Measurements from ENCODE around the gene SEC24B.
A peak's percentile ranks its signal among the peaks of the same experiment; 100 is the strongest.

Gene SEC24B

GRCh38 chr4:109408711-109409110, 24.9 kb upstream of the SEC24B start:
- no peaks in the 10 kb centered on the region for H3K4me1 ChIP-seq
- no peaks in the 10 kb centered on the region for H4K20me1 ChIP-seq
- no peak overlapping the region for H3K27ac ChIP-seq
- H3K4me3 ChIP-seq = no peak overlapping the region
- no peaks in the 10 kb centered on the region for H3K27me3 ChIP-seq
- H3K9me3 ChIP-seq = no peaks in the 10 kb centered on the region
- no peaks in the 10 kb centered on the region for H3K36me3 ChIP-seq
- no peak for TF ChIP-seq Cebpa-rat (IDR thresholded peaks at IDR 0.05)
- no peak overlapping the region for H3K4me2 ChIP-seq
- no peak overlapping the region for H3K9ac ChIP-seq

DNA sequence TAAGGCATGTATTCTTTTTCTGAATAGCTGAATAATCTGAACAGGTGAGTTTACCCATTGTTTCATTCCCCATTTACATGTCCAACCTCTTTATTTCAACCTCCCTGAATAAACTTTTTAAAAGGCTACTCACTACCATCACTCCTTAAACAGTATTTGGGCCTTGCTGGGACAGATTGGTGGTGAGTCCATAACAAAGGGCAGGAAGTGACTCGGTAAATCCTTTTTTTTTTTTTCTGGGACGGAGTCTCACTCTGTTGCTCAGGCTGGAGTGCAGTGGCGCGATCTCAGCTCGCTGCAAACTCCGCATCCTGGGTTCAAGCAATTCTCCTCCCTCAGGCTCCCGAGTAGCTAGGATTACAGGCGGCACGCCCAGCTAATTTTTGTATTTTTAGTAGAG, 23.4 kb upstream of the SEC24B start:
- no peaks in the 10 kb centered on the region for H4K20me1 ChIP-seq
- TF ChIP-seq Cebpa-rat (IDR thresholded peaks at IDR 0.05) = no peak
- H3K9me3 ChIP-seq = no peaks in the 10 kb centered on the region
- H3K4me1 ChIP-seq = no peaks in the 10 kb centered on the region
- H3K4me3 ChIP-seq = no peak overlapping the region
- H3K9ac ChIP-seq = no peak overlapping the region
- no peaks in the 10 kb centered on the region for H3K36me3 ChIP-seq
- H3K27me3 ChIP-seq = no peaks in the 10 kb centered on the region
- no peak overlapping the region for H3K27ac ChIP-seq
- H3K4me2 ChIP-seq = no peak overlapping the region

DNA sequence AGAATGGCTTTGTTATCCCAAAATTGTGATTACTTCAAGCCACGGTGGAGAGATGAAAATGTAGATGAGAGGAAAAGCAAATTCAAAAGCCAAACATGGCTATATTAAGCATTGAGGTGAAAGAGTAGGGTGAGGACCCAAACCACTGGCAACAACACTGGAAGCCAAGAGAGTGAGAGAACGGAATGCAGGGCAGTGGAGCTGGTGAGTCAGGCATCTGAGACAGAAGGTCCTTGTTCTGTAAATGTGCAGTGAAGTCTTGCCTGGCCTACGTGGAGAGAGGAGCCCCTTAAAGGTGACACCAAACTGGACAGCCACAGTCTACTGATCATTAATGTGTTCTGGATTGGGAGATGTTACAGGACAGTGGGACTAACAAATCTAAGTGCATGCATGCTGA, 22.8 kb upstream of the SEC24B start:
- Histone ChIP-seq H3K4me1 (no peaks in the 10 kb centered on the region), H3K27ac (no peak overlapping the region), H4K20me1 (no peaks in the 10 kb centered on the region), H3K27me3 (no peaks in the 10 kb centered on the region), H3K4me3 (no peak overlapping the region), H3K9me3 (no peaks in the 10 kb centered on the region), H3K36me3 (no peaks in the 10 kb centered on the region), H3K9ac (no peak overlapping the region), H3K4me2 (no peak overlapping the region)
- TF ChIP-seq Cebpa-rat (IDR thresholded peaks at IDR 0.05) = no peak

DNA sequence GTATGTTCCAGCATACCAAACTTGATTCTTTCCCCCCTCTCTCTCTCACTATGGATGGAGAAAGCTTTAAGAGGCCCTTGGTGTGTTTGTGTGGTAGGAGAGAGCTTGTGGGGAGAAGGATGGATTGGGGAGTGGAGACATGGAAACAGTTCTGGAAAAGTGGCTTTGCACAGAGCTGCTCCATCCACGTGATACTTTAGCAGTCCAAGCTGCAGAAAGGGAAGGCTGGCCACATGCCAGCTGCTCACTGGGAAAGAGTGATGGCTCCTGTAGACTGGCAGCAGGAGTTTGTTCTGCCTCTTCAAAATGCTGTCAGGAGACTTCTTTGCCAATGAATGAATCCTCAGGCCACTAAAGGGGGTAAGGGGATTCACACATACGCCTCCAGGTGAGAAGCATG, 21.7 kb upstream of the SEC24B start:
- Histone ChIP-seq H3K4me3 (no peak overlapping the region), H3K27ac (no peak overlapping the region), H3K9me3 (no peaks in the 10 kb centered on the region), H3K27me3 (no peaks in the 10 kb centered on the region), H4K20me1 (no peaks in the 10 kb centered on the region), H3K4me1 (no peaks in the 10 kb centered on the region), H3K9ac (no peak overlapping the region), H3K4me2 (no peak overlapping the region), H3K36me3 (no peaks in the 10 kb centered on the region)
- TF ChIP-seq Cebpa-rat (IDR thresholded peaks at IDR 0.05) = no peak

DNA sequence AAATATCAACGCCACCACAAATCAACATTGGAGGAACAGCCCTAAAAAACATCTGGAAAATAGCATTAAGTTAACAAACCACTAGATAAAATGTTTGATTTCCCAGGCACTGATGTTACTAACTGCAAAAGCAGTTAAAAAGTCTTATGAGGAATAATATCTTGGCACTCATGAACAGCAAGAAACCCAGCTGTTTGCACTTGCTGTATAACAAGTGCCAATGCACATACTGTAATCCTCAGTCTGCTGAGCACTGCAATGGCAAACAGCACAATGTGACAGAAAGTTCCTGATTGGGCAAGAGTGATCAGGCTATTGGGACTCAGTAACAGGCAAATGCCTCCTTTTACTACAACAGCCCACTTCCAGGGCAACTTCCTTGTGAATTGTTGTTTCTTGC, 20.8 kb upstream of the SEC24B start:
- Histone ChIP-seq H3K4me1 (no peaks in the 10 kb centered on the region), H4K20me1 (no peaks in the 10 kb centered on the region), H3K36me3 (no peaks in the 10 kb centered on the region), H3K9ac (no peak overlapping the region), H3K27me3 (no peaks in the 10 kb centered on the region), H3K4me2 (no peak overlapping the region), H3K27ac (no peak overlapping the region), H3K9me3 (no peaks in the 10 kb centered on the region), H3K4me3 (no peak overlapping the region)
- no peak for TF ChIP-seq Cebpa-rat (IDR thresholded peaks at IDR 0.05)

GRCh38 chr4:109414938-109415337, 18.7 kb upstream of the SEC24B start:
- Histone ChIP-seq H3K4me3 (no peak overlapping the region), H3K9ac (no peak overlapping the region)
- no peak for TF ChIP-seq Cebpa-rat (IDR thresholded peaks at IDR 0.05)

GRCh38 chr4:109418588-109418987, 15.0 kb upstream of the SEC24B start:
- H4K20me1 ChIP-seq = no peaks in the 10 kb centered on the region
- no peak overlapping the region for H3K4me2 ChIP-seq
- H3K9ac ChIP-seq = no peak overlapping the region
- H3K4me1 ChIP-seq = no peaks in the 10 kb centered on the region
- no peak overlapping the region for H3K27ac ChIP-seq
- H3K4me3 ChIP-seq = no peak overlapping the region
- H3K36me3 ChIP-seq = no peaks in the 10 kb centered on the region
- no peaks in the 10 kb centered on the region for H3K27me3 ChIP-seq
- no peaks in the 10 kb centered on the region for H3K9me3 ChIP-seq
- TF ChIP-seq Cebpa-rat (IDR thresholded peaks at IDR 0.05) = no peak

More at GRCh38 chr4:109414938-109415337, 18.7 kb upstream of the SEC24B start:
- H3K27ac ChIP-seq = no peak overlapping the region
- H4K20me1 ChIP-seq = no peaks in the 10 kb centered on the region
- H3K4me2 ChIP-seq = no peak overlapping the region
- H3K4me1 ChIP-seq = no peaks in the 10 kb centered on the region
- H3K9me3 ChIP-seq = no peaks in the 10 kb centered on the region
- no peaks in the 10 kb centered on the region for H3K36me3 ChIP-seq
- H3K27me3 ChIP-seq = no peaks in the 10 kb centered on the region

DNA sequence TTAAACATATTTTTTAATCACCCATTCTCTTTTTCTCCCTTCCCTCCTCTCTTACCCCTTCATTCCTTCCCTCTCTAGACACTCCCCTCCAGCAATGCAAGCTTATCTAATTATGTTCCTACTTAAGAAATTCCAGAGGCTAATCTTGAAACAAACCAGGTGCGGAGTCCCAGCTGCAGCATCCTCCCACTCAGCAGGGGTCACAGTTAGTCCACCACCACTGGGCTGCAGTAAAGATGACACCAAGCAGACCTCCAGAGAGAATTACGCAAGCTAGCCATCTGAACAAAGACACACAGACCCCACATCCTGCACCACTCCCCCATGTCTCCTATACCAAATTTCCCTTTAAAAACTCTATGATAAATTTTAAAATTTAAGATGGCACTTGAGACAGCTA, 13.9 kb upstream of the SEC24B start:
- no peaks in the 10 kb centered on the region for H3K27me3 ChIP-seq
- H3K36me3 ChIP-seq = no peaks in the 10 kb centered on the region
- no peaks in the 10 kb centered on the region for H4K20me1 ChIP-seq
- no peak for TF ChIP-seq Cebpa-rat (IDR thresholded peaks at IDR 0.05)
- H3K4me3 ChIP-seq = no peak overlapping the region
- no peak overlapping the region for H3K4me2 ChIP-seq
- H3K4me1 ChIP-seq = peaks cover 8% of the 10 kb centered on the region
- no peaks in the 10 kb centered on the region for H3K9me3 ChIP-seq
- H3K27ac ChIP-seq = no peak overlapping the region
- H3K9ac ChIP-seq = no peak overlapping the region

- Histone ChIP-seq H3K27ac (no peak overlapping the region), H4K20me1 (no peaks in the 10 kb centered on the region), H3K4me1 (peaks cover 12% of the 10 kb centered on the region), H3K27me3 (no peaks in the 10 kb centered on the region), H3K4me2 (peak overlapping the region; percentile 36), H3K4me3 (no peak overlapping the region), H3K9me3 (no peaks in the 10 kb centered on the region), H3K36me3 (no peaks in the 10 kb centered on the region), H3K9ac (no peak overlapping the region)
- TF ChIP-seq Cebpa-rat (IDR thresholded peaks at IDR 0.05) = no peak
Observed at GRCh38 chr4:109424093-109424841, 9.3 kb upstream of the SEC24B start.

DNA sequence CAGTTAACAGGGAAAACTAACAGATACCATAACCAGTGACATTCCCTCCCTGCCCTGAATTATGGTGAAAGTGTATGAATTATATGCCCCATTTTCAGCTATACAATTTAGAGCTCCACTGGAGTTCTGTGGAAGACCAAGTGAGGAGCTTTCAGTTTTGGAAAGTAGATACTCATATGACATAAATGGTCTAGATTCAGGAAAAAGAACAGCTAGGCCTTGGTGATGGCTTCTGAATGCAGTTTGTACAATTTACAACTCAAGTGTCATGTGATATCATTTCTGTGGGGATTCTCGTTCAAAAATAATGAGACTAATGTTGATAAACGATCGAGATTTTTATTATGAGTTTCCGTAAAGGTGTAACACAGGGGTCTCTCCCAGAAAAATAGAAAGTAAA, 8.2 kb upstream of the SEC24B start:
- no peak for TF ChIP-seq Cebpa-rat (IDR thresholded peaks at IDR 0.05)

DNA sequence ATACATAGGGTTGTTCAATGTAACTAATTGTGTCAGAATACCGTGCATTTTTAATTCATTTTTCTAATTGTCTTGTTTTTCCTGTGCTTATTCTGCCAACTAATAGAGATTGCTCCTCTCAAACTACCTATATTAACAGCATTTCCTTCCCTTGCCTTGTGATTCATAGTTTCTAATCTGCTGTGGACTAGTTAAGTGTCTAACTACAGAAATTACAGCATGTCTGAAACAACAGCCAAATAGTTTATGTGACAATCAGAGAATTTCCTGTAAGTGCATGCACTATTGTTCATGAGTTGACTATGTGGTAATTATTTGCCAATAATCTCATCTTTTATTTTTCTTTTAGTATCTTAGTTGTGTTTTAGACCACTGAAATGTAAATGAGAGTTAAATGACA, 4.1 kb upstream of the SEC24B start:
- Histone ChIP-seq H3K36me3 (peaks cover 9% of the 10 kb centered on the region; the same call in 1 of the 2 replicates), H3K9me3 (no peaks in the 10 kb centered on the region), H3K27ac (no peak overlapping the region), H3K9ac (no peak overlapping the region), H3K4me3 (no peak overlapping the region), H4K20me1 (peaks cover 5% of the 10 kb centered on the region), H3K27me3 (no peaks in the 10 kb centered on the region), H3K4me1 (peaks cover 18% of the 10 kb centered on the region), H3K4me2 (no peak overlapping the region)
- TF ChIP-seq Cebpa-rat (IDR thresholded peaks at IDR 0.05) = no peak

More for the DNA sequence above, 8.2 kb upstream of the SEC24B start:
- no peaks in the 10 kb centered on the region for H4K20me1 ChIP-seq
- no peaks in the 10 kb centered on the region for H3K9me3 ChIP-seq
- peaks cover 12% of the 10 kb centered on the region for H3K4me1 ChIP-seq
- no peak overlapping the region for H3K4me2 ChIP-seq
- peaks cover 3% of the 10 kb centered on the region; the same call in 1 of the 2 replicates for H3K36me3 ChIP-seq
- H3K9ac ChIP-seq = no peak overlapping the region
- H3K4me3 ChIP-seq = no peak overlapping the region
- no peaks in the 10 kb centered on the region for H3K27me3 ChIP-seq
- H3K27ac ChIP-seq = no peak overlapping the region
